Activated CD8-positive, alpha-beta memory T cell treated with anti-CD3 and anti-CD28 coated beads for 48 hours (primary cell): ENCODE results near the gene C5orf22.
"Not testable (repeated sequence)": the region's sequence is repeated elsewhere in the genome, so short reads cannot be mapped to it uniquely, and the experiment has no call there.

Experiments
- DNase-seq, 3 experiments: peaks; one replicate each; pipeline ENCODE4 v3.0.0-alpha.2; 2020; ENCODE audit warnings: low read depth in 2 of 3, low spot score in 2 of 3

The C5orf22 gene

DNA sequence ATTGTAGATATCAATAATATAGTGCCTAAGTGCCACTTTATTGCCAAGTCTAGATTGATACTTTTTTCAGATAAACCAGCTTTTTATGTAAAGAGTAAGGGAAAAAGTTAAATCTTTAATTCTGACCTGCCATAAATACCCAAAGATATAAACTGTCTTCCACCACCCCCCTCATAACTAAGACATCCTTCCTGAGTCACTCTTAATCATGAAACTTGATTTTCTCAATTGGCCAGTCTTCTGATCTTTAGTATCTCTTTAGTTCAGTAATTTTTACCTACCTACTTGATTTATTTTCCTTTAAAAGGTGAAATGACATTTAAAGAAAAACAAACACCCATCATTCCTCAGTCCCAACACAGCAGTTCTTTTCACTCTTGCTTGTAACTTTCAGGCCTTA lies 21.8 kb downstream of the C5orf22 start:
- no peak for DNase-seq

DNA sequence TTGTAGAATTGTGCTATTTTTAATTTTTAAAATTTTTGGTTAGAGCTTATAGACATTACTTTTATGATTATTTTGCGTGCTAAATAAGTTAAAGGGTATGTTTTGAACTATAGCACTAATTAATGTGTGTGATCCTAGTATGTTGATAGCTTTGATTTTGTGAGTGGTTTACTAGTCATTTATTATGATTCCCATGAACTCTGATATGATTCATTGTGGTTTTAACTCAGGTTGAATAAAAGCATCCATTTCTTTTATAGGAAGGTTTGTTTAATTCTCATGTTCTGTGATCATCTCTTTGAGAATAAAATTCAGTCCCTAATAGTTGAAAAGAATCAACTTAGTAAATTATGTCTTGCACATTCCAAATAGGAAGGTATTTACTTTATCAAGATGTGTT lies 22.5 kb downstream of the C5orf22 start:
- no peak for DNase-seq

DNA sequence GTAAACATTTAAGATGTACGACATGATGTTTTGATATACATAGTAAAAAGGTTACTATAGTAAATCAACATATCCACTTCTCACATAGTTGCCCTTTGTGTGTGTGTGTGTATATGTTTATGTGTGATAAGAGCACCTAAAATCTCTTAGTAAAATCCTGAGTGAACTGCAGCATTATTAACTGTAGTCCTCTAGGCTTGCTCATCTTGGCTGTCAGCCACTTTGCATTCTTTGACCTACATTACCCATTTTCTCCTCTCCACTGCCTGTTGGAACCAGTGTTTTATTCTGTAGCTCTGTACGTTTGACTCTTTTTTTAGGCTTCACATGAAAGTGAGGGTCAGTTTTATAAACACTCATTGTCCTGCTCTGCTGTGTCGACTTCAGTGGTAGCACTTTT lies 24.4 kb downstream of the C5orf22 start:
- DNase-seq = no peak

DNA sequence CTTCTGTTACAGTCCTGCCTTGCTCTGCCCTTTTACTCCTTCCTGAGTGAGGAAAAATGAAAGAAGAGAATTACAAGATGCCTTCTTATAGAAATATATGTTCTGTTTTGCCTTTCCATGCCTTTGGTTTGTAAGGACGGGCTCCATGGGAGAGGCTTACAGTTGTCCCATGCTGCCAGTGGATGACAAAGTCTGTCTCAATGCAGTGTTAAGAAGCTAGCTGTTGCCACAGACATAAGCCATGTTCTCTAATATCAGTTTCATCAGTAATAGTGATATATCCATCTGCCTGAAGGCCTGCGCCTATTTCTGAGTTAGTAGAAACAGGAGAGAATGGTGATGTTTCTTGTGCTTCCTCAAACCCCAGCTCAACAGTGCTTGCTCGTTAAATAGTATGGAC lies 27.8 kb downstream of the C5orf22 start:
- DNase-seq = no peak

DNA sequence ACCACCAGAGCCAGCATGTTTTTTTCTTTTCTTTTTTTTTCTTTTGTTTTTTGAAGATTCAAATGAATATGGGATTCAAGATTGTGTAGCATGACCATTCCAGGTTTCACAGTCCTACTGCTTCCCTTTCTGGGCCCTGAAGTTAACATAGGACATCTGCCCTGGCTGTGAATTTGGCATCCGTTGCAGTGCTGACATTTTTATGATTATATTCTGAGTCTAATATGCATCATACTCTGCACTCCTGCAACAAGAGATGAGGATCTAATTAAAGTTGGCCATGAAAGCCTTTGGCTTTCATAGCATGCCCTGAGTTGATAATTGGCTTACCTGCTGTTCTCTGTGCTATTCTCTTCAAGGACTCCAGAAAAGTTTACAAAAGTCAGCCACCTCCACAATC lies 29.8 kb downstream of the C5orf22 start:
- no peak for DNase-seq

DNA sequence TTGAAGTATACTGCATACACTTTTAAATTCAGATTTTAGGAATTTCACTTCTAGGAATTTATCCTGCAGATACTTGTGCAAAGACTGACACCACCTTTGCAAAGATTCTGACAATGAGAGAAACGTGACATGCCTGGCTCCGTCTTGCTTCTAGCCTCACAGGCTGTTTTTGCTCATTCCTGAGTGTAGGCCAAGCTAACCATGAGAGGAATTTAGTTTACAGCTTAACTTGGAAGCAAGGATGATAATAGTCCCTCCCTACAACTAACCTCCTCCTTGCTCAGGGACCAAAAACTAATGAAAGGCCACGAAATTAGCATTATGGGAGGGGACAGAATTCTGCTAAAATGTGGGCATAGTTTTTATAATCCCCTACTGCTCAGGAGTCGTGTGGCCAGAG lies 31.1 kb downstream of the C5orf22 start:
- no peak for DNase-seq

DNA sequence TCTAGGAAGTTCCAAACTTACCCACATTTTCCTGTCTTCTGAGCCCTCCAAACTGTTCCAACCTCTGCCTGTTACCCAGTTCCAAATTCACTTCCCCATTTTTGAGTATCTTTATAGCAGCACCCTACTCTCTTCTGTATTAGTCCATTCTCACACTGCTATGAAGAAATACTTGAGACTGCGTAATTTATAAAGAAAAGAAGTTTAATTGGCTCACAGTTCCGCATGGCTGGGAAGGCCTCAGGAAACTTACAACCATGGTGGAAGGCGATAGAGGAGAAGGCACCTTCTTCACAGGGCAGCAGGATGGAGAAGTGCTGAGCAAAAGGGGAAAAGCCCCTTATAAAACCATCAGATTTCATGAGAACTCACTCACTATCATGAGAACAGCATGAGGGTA lies 34.3 kb downstream of the C5orf22 start:
- DNase-seq = not testable (repeated sequence)

DNA sequence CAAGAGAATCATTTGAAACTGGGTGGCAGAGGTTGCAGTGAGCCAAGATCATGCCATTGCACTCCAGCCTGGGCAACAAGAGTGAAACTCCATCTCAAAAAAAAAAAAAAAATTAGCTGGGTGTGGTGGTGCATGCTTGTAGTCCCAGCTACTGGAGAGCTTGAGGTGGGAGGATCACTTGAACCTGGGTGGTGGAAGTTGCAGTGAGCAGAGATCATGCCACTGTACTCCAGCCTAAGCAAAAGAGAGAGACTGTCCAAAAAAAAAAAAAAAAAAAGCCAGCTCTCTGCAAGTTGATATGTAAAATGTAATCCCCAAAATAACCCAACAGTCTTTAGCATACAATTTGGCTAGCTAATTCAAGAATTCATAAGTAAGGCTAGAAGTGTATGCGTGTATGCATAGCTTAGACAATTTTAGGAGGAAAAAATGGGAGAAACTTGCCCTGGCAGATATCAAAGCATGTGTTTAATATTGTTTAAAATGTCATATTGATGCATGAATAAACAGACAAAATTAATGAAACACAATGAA lies 36.3 kb downstream of the C5orf22 start:
- DNase-seq = no peak

DNA sequence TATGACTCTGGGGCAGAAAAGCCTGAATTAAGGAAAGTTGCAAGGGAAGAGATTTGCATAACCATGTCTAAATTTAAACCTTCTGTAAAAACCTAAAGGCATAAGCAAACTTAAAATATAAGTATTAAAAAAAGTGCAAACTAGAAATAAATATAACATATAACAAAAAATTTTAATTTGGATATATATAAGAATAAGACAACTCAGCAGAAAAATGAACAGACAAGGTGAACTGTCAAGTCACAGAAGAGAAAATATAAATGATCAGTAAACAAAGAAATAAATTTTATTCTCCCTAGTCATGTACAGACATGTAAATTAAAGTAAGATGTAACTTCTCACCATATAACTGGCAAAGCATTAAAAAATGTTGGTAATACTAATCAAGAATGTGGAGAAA lies 37.0 kb downstream of the C5orf22 start:
- DNase-seq = no peak

DNA sequence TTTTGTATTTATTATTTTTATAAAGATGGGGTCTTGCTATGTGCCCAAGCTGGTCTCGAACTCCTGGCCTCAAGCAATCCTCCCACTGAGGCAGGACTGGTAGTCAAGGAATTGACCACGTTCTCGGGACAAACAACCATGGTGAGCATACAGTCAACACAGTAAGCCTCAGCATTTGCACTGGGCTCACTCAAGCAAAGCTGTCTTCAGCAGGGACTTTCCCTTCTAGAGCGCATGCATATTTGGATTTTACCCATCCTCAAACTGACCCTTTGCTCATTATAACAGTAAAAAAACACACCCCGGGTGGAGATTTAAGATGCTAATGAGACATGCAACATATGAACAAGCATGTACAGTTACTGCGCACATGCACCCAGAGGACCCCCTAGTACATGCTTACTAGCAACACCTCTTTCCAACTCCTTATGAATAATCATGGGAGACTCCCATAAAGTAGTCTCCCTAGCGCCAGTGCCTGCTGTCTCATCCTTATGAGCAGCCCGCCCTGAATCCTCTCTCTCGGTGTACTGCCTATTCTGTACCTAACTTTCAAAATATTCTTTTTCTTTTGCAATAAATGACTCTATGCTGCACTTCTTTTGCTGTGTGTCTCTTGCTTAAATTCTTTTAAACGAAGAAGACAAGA lies 41.5 kb downstream of the C5orf22 start:
- no peak for DNase-seq

DNA sequence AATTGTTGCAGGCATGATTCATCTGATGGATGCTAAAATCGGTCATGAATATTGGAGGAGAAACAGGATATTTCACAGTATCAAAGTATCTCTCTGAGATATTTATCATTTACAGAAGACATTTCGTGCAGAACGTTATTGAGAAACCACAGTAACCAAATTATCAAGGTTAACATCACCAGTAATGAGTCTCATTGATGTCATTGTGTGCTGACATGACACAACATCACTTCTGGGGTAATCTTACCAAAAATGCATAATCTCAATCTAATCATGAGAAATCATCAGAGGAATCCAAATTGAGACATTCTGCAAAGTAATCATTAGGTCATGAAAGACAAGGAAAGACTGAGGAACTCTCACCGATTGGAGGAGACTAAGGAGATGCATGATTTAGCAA lies 42.7 kb downstream of the C5orf22 start:
- DNase-seq = no peak

DNA sequence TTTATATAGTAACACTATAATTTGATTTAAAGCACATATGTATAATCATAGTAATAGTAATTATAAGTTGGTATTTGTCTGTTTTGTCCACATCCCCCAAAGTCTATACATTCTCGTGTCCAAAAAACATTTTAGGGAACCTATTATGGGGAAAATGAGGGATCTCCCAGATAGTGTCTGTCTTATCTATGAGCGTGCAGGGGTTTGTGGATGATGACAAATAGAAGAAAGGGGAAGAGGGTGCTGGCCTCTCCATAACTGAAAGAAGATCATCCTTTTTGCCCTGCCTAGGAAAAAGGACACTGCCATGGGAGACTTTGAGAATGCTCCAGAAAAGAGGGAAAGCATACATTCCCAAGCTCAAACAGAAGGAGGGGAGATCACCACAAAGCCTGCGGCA lies 45.3 kb downstream of the C5orf22 start:
- DNase-seq = no peak

DNA sequence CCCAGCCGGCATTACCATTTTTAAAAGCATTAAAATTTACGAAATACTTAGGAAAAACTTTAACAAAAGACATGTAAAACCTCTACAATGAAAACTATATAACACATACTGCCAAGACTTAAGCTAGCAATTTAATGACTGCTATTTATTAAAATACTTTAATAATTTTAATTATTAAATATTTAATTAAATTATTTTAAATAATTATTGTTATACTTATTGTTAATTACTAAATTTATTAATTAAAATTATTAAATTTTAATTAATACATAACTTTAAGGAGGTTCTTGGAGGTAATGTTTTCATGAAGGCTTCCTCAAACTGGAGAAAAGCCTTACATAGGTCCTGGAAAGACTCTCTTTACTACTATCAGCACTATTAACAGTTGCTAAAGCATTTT lies 47.5 kb downstream of the C5orf22 start:
- DNase-seq = no peak

DNA sequence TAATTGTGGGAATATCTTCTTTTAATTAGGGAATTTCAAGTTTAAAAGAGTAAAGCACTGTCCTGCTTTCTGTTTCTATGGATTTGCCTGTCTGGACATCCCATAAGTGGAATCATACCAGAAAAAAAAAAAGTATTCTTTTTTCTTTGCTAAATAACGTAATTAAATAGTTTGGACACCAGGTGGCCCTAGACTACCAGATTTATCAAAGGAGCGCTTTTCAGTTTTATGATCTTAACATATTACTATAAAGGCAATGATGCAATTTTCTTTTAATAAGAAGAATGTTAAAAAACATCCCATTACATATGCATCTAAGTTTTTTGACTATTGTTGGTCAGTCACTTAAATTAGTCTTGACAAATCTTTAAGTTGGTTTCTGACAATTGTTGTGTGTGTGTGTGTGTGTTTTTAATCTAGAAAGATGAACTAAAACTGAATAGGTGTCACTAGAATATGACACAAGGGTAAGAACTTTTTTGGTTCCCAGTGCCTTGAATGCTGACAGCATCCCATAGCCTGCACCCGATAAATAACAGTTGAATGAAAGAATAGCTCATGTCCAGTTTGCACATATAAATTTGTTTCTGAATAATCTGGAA lies 49.5 kb downstream of the C5orf22 start:
- no peak for DNase-seq

DNA sequence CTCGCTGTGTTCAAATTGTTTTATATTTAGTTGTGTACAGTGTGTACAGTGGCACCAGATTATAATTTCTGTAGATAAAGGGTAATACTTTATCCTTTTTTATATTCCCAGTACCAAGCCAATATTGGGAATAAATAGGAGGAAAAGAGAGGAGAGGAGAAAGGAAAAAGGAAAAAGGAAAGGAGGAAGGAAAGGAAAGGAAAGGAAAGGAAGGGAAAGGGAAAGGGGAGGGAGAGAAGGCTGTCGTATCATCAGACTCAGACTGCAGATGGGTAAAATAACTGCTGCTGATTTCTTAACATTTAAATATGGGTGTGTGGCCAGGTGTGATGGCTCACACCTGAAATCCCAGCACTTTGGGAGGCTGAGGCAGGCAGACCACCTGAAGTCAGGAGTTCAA lies 51.0 kb downstream of the C5orf22 start:
- DNase-seq = no peak

DNA sequence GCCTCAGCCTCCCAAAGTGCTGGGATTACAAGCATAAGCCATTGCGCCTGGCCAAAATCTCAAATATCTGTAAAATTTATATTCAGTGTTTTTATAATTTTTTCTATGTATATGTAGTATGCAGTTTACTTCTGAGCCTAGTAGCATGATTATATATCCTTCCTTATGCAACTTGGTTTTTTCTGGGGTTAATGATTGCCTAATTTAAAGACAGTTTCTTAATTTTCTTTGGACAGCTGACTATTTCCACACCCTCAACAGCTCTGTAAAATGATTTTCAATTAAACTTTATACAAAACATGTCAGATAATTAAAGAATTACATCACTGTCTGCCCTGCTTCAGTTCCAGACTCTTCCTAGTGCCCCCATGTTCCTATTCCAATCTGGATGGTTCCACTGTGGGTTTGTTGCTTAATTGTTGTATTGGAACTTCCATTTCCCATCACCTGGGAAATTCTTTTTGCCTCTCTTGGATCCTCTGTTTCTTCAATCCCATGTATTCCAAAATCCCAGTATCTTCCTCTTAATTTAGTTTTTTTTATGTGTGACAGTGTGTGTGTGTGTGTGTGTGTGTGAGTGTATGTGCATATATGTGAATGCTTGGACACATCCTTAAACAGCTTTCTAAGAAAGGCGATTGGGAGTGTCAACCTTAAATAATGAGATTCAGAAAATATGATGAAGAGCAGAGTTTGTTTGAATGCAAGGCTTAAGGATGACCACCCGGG lies 53.2 kb downstream of the C5orf22 start:
- DNase-seq = no peak

DNA sequence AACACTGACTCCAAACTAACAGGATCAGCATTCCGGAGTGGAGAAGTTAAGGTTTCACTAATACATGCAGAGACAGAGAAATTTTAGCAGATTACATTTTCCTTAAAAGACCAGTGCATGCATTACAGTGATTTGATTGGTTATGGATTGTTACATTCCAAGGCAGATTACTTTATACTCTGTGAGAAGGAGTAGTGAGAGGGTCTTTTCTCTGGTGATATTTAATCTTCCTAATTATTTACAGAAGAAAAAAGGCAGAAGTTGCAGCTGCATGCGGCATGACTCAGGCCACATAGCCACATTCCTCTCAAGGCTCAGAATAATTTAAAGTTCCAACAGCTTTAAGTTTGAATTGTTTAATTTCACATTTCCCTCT lies 53.8 kb downstream of the C5orf22 start:
- DNase-seq = no peak

DNA sequence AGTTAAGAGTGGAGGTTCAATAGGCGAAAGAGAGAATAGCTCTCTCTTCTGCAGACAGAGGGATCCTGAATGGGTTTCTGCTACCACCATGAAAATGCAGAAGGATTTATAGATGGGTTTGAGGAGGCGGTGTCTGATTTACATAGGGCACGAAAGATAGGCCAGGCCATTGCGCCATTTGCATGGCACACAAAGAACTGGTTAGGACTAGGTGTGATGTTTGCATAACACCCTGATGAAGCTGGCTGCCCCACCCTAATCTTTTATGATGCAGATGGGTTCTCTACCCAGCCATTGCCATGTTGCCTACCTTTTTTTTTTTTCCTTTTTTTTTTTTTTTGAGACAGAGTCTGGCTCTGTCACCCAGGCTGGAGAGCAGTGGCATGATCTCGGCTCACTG lies 55.4 kb downstream of the C5orf22 start:
- no peak for DNase-seq

DNA sequence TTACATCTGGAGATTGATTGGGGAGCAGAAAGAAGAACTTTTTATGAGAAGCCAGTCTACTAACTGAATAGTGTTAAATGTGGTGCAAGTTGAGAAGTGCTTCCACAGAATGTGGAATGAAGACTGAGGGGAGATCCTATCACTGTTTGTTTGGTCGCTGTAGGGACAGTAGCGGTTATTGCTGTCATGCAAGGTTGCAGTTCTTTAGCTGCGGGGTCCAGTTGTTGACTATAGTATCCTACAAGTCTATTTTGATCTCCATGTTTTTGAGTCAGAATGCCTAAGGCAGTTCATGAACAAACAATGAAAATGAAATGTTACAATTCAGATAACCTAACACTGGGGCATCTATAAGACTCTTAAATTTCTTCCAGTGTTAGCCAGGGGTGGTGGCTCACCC lies 61.6 kb downstream of the C5orf22 start:
- DNase-seq = no peak

DNA sequence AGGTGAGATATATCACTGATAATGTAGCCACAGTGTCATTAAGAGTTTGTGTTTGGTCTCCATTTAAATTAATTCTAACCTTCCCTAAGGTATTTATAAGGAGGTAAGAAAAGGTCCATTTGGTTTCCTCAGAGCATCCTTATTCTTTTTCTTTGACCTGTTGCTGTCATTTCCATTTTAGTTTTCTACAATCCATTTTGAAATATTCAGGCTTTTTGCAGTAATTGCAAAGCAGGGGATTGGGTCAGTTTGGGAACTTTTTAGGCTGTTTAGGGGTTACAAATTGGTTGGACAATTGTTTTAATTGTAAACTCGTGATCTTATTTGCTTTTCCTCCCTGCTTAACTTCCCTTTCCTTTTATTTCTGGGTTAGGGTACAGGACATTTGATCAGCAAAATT lies 64.3 kb downstream of the C5orf22 start:
- no peak for DNase-seq

DNA sequence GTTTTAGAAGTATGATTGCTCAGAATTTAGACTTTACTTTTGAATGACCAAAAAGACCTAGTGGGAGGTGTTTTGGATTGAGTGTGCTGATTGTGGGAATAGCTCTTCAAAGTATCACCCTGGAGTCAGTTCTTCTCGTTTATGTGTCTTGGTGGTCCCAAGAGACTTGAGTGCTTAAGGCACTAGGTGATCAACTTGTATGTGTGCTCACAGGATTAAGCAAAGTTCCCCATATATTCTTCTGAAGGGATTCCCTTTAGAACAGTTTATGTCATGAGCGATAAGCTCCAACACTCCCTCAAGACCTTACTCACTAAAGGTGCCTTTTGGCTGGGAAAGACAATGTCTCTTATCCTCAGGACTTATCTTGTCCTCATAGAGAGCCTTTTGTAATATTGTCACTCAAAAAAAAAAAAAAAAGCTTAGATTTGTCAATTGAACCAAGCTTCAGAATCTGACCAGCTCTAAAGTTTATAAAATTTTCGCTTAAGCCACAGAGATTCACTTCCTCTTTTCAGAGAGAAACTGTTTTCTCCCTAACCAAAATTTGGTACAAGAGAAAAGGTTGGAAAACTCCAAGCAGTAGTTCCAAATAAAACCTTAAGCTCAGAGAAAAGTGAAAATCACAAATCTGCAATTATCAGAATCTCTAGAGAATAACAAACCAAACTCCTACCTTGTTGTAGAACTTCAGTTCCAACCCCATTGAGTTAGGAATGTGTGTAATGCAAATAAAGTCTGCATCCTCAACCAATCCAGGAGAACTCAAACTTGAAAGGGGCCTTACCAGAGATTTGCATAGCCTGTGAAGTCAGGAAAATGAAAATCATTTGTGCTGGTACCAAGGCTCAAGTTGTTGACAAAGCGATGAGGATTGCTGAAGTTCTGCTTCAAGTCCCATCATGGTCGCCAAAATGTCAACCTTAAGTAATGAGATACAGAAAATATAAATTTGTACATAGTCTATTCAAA lies 66.8 kb downstream of the C5orf22 start:
- no peak for DNase-seq
